Colonic mucosa (tissue), 4 donors: ENCODE results near the gene DNM2. TPM values are rescaled to one million over a fixed set of nuclear protein-coding genes. Genes with fewer than 3 reads are reported as not detected.
A peak's percentile ranks its signal among the peaks of the same experiment; 100 is the strongest.

Experiments used
- DNase-seq: peaks from one replicate; pipeline ENCODE4 v3.0.0-alpha.2; 2020
- H3K27ac ChIP-seq: fragments of 200-600 bp; one replicate; pipeline ENCODE4 v1.8.0; 2021
- H3K27me3 ChIP-seq: fragments of 200-600 bp; one replicate; pipeline ENCODE4 v1.8.0; 2021
- H3K36me3 ChIP-seq: fragments of 200-600 bp; one replicate; pipeline ENCODE4 v1.8.0; 2021
- H3K4me1 ChIP-seq: fragments of 200-600 bp; one replicate; pipeline ENCODE4 v1.8.0; 2021; ENCODE audit warnings: mild to moderate bottlenecking
- H3K4me3 ChIP-seq: fragments of 200-600 bp; one replicate; pipeline ENCODE4 v1.8.0; 2021
- H3K9ac ChIP-seq, 2 donors: one replicate each; pipeline ENCODE4 v1.7.0; 2013; ENCODE audit warnings: control low read depth in 2 of 2, low read depth in 2 of 2, low read length in 2 of 2
- H3K9me3 ChIP-seq: fragments of 200-600 bp; one replicate; pipeline ENCODE4 v1.8.0; 2021
- CTCF ChIP-seq: fragments of 200-600 bp; IDR thresholded peaks from one replicate; pipeline ENCODE4 v1.8.0; 2022; ENCODE audit warnings: antibody characterized with exemption, mild to moderate bottlenecking
- intact Hi-C: fragments of 100-400 bp; cut with DNase I; formaldehyde crosslinking; loops from one replicate; pipeline ENCODE4 v1.14.1; 2022
- total RNA-seq, 2 donors: library from RNA; stranded (reverse); fragmentation: NEBNext Ultra II Directional in 1 of 2; extraction: Animal tissue kit (Norgen Biotek cat#: 25700) in 1 of 2; gene quantifications; one replicate each; pipeline ENCODE4 v1.2.1, GENCODE V29; 2021
- donor health status: healthy.
- donor health status: DM: no; HTN: no; CAD: no.
- donor health status: DM: no; HTN: no; CAD: no.

The DNM2 gene
- total RNA-seq, 2 donors from 2014 or later = 450 to 461 TPM

GRCh38 chr19:10677751-10678150 lies 40.1 kb upstream of the DNM2 start:
- H3K9ac ChIP-seq = no peak overlapping the region
- DNase-seq = no peak
- no peak overlapping the region for H3K27ac ChIP-seq
- no peaks in the 10 kb centered on the region for H3K9me3 ChIP-seq
- H3K4me1 ChIP-seq = no peaks in the 10 kb centered on the region
- intact Hi-C loops = no loop called here
- peaks cover 56% of the 10 kb centered on the region for H3K36me3 ChIP-seq
- TF ChIP-seq CTCF = no peak
- H3K27me3 ChIP-seq = no peaks in the 10 kb centered on the region
- H3K4me3 ChIP-seq = no peak overlapping the region

GRCh38 chr19:10678813-10679212 lies 39.1 kb upstream of the DNM2 start:
- intact Hi-C loops = no loop called here
- Histone ChIP-seq H3K27ac (no peak overlapping the region), H3K9me3 (no peaks in the 10 kb centered on the region), H3K4me1 (no peaks in the 10 kb centered on the region), H3K36me3 (peaks cover 61% of the 10 kb centered on the region), H3K4me3 (no peak overlapping the region), H3K9ac (peak overlapping the region in 1 of 2 donors; percentile 12), H3K27me3 (no peaks in the 10 kb centered on the region)
- no peak for DNase-seq
- no peak for TF ChIP-seq CTCF

- Histone ChIP-seq H3K9ac (no peak overlapping the region), H3K4me3 (no peak overlapping the region), H3K4me1 (no peaks in the 10 kb centered on the region), H3K9me3 (no peaks in the 10 kb centered on the region), H3K27me3 (no peaks in the 10 kb centered on the region), H3K27ac (no peak overlapping the region), H3K36me3 (peaks cover 61% of the 10 kb centered on the region)
- no peak for DNase-seq
- no peak for TF ChIP-seq CTCF
- intact Hi-C loops = no loop called here
Measured at GRCh38 chr19:10679743-10680142, 38.1 kb upstream of the DNM2 start.

- Histone ChIP-seq H3K4me3 (no peak overlapping the region), H3K9me3 (no peaks in the 10 kb centered on the region), H3K27me3 (no peaks in the 10 kb centered on the region), H3K27ac (no peak overlapping the region), H3K36me3 (peaks cover 68% of the 10 kb centered on the region), H3K4me1 (no peaks in the 10 kb centered on the region), H3K9ac (no peak overlapping the region)
- intact Hi-C loops = no loop called here
- DNase-seq = no peak
- TF ChIP-seq CTCF = no peak
Measured at GRCh38 chr19:10680545-10681135, 37.2 kb upstream of the DNM2 start.

- no peaks in the 10 kb centered on the region for H3K9me3 ChIP-seq
- no peak for TF ChIP-seq CTCF
Measured at GRCh38 chr19:10681658-10682057, 36.2 kb upstream of the DNM2 start.

More at GRCh38 chr19:10681658-10682057, 36.2 kb upstream of the DNM2 start:
- intact Hi-C loops = no loop called here
- no peak for DNase-seq
- no peaks in the 10 kb centered on the region for H3K4me1 ChIP-seq
- H3K4me3 ChIP-seq = no peak overlapping the region
- peaks cover 71% of the 10 kb centered on the region for H3K36me3 ChIP-seq
- no peaks in the 10 kb centered on the region for H3K27me3 ChIP-seq
- no peak overlapping the region for H3K27ac ChIP-seq
- H3K9ac ChIP-seq = no peak overlapping the region
